ENCODE measurements around the gene KCNH1. TPM values are rescaled to one million over a fixed set of nuclear protein-coding genes. Genes with fewer than 3 reads are reported as not detected.

KCNH1 gene
- total RNA-seq, 1 experiment from 2014 or later: not detected

DNA sequence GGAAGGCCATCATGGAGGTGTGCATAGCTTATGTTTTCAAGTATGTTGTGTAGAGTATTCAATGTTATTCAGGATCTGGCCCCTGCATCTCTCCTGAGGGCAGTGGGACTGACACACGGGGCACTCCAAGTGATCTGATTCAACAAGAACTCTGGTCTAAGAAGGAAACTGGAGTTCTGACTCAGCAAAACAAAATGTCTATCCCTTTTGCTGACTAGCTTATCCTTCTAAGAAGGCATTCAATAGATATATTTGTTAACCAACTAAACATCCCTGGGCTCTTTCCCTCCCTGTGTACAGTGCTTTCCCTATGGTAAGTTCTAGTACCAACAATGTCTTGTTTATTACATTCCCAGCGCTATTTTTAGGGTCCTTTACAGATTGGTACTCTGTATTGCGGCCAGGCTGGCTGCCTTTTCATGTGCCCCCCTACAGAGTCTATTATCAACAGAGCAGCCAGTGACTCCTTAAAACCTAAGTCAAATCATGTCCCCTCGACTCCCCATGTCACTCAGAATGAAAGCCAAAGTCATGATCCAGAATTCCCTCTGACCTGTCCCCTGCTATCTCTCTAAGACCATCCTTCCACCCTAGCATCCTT lies 304.9 kb downstream of the KCNH1 start:
- TF ChIP-seq, protein P1, sequence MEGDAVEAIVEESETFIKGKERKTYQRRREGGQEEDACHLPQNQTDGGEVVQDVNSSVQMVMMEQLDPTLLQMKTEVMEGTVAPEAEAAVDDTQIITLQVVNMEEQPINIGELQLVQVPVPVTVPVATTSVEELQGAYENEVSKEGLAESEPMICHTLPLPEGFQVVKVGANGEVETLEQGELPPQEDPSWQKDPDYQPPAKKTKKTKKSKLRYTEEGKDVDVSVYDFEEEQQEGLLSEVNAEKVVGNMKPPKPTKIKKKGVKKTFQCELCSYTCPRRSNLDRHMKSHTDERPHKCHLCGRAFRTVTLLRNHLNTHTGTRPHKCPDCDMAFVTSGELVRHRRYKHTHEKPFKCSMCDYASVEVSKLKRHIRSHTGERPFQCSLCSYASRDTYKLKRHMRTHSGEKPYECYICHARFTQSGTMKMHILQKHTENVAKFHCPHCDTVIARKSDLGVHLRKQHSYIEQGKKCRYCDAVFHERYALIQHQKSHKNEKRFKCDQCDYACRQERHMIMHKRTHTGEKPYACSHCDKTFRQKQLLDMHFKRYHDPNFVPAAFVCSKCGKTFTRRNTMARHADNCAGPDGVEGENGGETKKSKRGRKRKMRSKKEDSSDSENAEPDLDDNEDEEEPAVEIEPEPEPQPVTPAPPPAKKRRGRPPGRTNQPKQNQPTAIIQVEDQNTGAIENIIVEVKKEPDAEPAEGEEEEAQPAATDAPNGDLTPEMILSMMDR (IDR thresholded peaks at IDR 0.05; ENCODE audit: insufficient read depth in 1 of 2, low read depth in 1 of 2, low read length in 1 of 2, severe bottlenecking in 1 of 2, unreplicated experiment in 1 of 2): no peak
- BruUV-seq (replicated peaks): no TSS peak
- Mint-ChIP-seq H3K27ac (ENCODE audit: unreplicated experiment) (no peak overlapping the region), H3K4me3 (ENCODE audit: unreplicated experiment) (no peak overlapping the region), H3K27me3 (ENCODE audit: insufficient read depth, unreplicated experiment) (peaks cover 7% of the 10 kb centered on the region), H3K9me3 (ENCODE audit: unreplicated experiment) (no peaks in the 10 kb centered on the region), H3K36me3 (ENCODE audit: insufficient read depth, unreplicated experiment) (no peaks in the 10 kb centered on the region), H3K4me1 (ENCODE audit: low read depth, unreplicated experiment) (no peaks in the 10 kb centered on the region)
- CTCF ChIA-PET: no interaction called here
- no peaks in the 10 kb centered on the region for H3K9me3 ChIP-seq
- POLR2A ChIA-PET: no interaction called here
- no peaks in the 10 kb centered on the region for H3K36me3 ChIP-seq (ENCODE audit: control insufficient read depth, insufficient read depth, low read length)
- DNase-seq: no peak
- no peaks in the 10 kb centered on the region for H3K4me1 ChIP-seq
- H3K27me3 ChIP-seq (replicated peaks; ENCODE audit: control insufficient read depth, insufficient read depth, low read length): no peaks in the 10 kb centered on the region
- H3K4me3 ChIP-seq (ENCODE audit: low read depth, low read length): no peak overlapping the region
- intact Hi-C loops (cut with micrococcal nuclease; ENCODE audit: unreplicated experiment): no loop called here

DNA sequence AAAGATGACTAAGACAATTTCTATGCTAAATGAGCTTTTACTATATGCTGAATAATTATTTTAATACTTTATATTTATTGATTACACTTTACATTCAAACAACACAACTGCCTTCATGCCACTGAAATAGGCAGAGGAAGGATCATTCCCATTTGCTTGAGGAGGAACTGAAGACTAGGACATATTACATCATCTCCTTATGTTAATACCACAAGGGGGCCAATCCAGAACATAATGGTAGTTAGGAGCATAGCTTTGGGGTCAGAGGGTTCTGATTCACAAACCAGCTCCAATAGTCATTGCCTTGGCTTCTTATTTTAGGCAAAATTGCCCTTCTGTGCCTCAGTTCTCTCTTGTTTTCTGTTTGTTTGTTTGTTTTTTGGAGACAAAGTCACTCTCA lies 306.5 kb downstream of the KCNH1 start:
- CTCF ChIA-PET: no interaction called here

DNA sequence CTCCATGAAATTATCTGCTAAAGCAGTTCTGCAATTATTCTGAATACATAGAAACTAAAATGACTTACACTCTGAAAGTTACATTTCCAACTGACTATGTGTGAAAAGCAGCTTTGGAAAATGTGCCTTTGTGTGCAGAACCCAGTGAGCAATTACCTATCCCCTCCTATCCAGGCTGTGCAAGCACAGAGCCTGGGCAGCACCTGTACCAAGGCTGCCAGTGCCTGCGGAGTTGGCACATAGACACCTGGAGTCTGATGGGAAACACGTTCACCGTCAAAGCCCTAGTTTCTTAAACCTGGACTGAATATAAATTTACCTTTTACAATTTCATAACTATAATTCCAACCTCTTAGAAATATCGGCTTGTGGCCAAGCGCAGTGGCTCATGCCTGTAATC lies 307.3 kb downstream of the KCNH1 start:
- H3K27me3 ChIP-seq (replicated peaks; ENCODE audit: control insufficient read depth, insufficient read depth, low read length): no peaks in the 10 kb centered on the region
- H3K9me3 ChIP-seq: no peaks in the 10 kb centered on the region
- POLR2A ChIA-PET: no interaction called here
- TF ChIP-seq, protein P1 (IDR thresholded peaks at IDR 0.05; ENCODE audit: insufficient read depth in 1 of 2, low read depth in 1 of 2, low read length in 1 of 2, severe bottlenecking in 1 of 2, unreplicated experiment in 1 of 2): no peak
- Mint-ChIP-seq H3K9me3 (ENCODE audit: unreplicated experiment) (no peaks in the 10 kb centered on the region), H3K4me3 (ENCODE audit: unreplicated experiment) (no peak overlapping the region), H3K27me3 (ENCODE audit: insufficient read depth, unreplicated experiment) (peaks cover 9% of the 10 kb centered on the region), H3K4me1 (ENCODE audit: low read depth, unreplicated experiment) (no peaks in the 10 kb centered on the region), H3K27ac (ENCODE audit: unreplicated experiment) (no peak overlapping the region), H3K36me3 (ENCODE audit: insufficient read depth, unreplicated experiment) (no peaks in the 10 kb centered on the region)
- intact Hi-C loops (cut with micrococcal nuclease; ENCODE audit: unreplicated experiment): no loop called here
- DNase-seq: no peak
- H3K4me3 ChIP-seq (ENCODE audit: low read depth, low read length): no peak overlapping the region
- CTCF ChIA-PET: no interaction called here
- BruUV-seq (replicated peaks): no TSS peak
- no peaks in the 10 kb centered on the region for H3K36me3 ChIP-seq (ENCODE audit: control insufficient read depth, insufficient read depth, low read length)
- H3K4me1 ChIP-seq: no peaks in the 10 kb centered on the region

More for the DNA sequence above, 306.5 kb downstream of the KCNH1 start:
- Mint-ChIP-seq H3K27me3 (ENCODE audit: insufficient read depth, unreplicated experiment) (peaks cover 7% of the 10 kb centered on the region), H3K27ac (ENCODE audit: unreplicated experiment) (no peak overlapping the region), H3K4me1 (ENCODE audit: low read depth, unreplicated experiment) (no peaks in the 10 kb centered on the region), H3K4me3 (ENCODE audit: unreplicated experiment) (no peak overlapping the region), H3K9me3 (ENCODE audit: unreplicated experiment) (no peaks in the 10 kb centered on the region), H3K36me3 (ENCODE audit: insufficient read depth, unreplicated experiment) (no peaks in the 10 kb centered on the region)
- no peaks in the 10 kb centered on the region for H3K36me3 ChIP-seq (ENCODE audit: control insufficient read depth, insufficient read depth, low read length)
- no peaks in the 10 kb centered on the region for H3K4me1 ChIP-seq
- TF ChIP-seq, protein P1 (IDR thresholded peaks at IDR 0.05; ENCODE audit: insufficient read depth in 1 of 2, low read depth in 1 of 2, low read length in 1 of 2, severe bottlenecking in 1 of 2, unreplicated experiment in 1 of 2): no peak
- intact Hi-C loops (cut with micrococcal nuclease; ENCODE audit: unreplicated experiment): no loop called here
- no peaks in the 10 kb centered on the region for H3K9me3 ChIP-seq
- no peaks in the 10 kb centered on the region for H3K27me3 ChIP-seq (replicated peaks; ENCODE audit: control insufficient read depth, insufficient read depth, low read length)
- no peak for DNase-seq
- no TSS peak for BruUV-seq (replicated peaks)
- no peak overlapping the region for H3K4me3 ChIP-seq (ENCODE audit: low read depth, low read length)
- POLR2A ChIA-PET: no interaction called here
